Breast epithelium (tissue), 3 donors: Measurements from ENCODE around the gene HADH.

Source experiments
- CTCF ChIP-seq, 3 donors: fragments of 450-650 bp; IDR thresholded peaks; one replicate each; pipeline ENCODE4 v1.5.1; 2016 to 2017; ENCODE audit warnings: antibody characterized with exemption in 3 of 3, mild to moderate bottlenecking in 3 of 3, moderate library complexity in 3 of 3
- POLR2A ChIP-seq: fragments of 450-650 bp; IDR thresholded peaks from one replicate; pipeline ENCODE4 v1.6.1; 2016; ENCODE audit warnings: antibody characterized with exemption, mild to moderate bottlenecking, moderate library complexity
- POLR2AphosphoS5 ChIP-seq, 3 donors: sonication (generic); formaldehyde crosslinking; IDR thresholded peaks; one replicate each; pipeline ENCODE4 v1.6.1; 2017; ENCODE audit warnings: antibody characterized with exemption in 3 of 3

GRCh38 chr4:107978716-107979451, 10.8 kb upstream of the HADH start:
- TF ChIP-seq CTCF (IDR thresholded peaks at IDR 0.05) (no peak), POLR2A (no peak), POLR2AphosphoS5 (IDR thresholded peaks at IDR 0.05) (no peak)
